Measurements from ENCODE around the gene STAB1. TPM values are rescaled to one million over a fixed set of nuclear protein-coding genes. Genes with fewer than 3 reads are reported as not detected.

STAB1 gene
- total RNA-seq = 199 and 423 TPM in 2 replicates

GRCh38 chr3:52494886-52495495, at the start of gene STAB1:
STAB1 (plus strand) TSS chr3:52495338; CDS start chr3:52495414, 76 bp downstream.

GRCh38 chr3:52453496-52454249, 41.5 kb upstream of the STAB1 start, which contains the start of gene TNNC1:
TNNC1 (minus strand) TSS chr3:52454041; CDS start chr3:52454015, 26 bp downstream.

GRCh38 chr3:52455283-52456168, 39.6 kb upstream of the STAB1 start, which contains the start of gene NISCH:
NISCH (plus strand) TSS chr3:52455604; CDS start chr3:52455642, 38 bp downstream.

GRCh38 chr3:52533623-52534280, 38.6 kb downstream of the STAB1 start, which contains the start of gene NT5DC2:
NT5DC2 (minus strand) TSS chr3:52533857; CDS start chr3:52533737, 120 bp downstream.

GRCh38 chr3:52536369-52537164, 41.4 kb downstream of the STAB1 start, which contains the start of gene UQCC5:
UQCC5 (plus strand) TSS chr3:52536605; CDS start chr3:52536756, 151 bp downstream.

Other genes starting within 250 kb of the STAB1 start
- 13.0 and 16.6 TPM in 2 replicates for gene PPM1M, start 249.6 kb upstream of the STAB1 start, total RNA-seq
- gene WDR82, start 216.7 kb upstream of the STAB1 start, total RNA-seq = 77.4 and 96.0 TPM in 2 replicates
- gene GLYCTK, start 207.5 kb upstream of the STAB1 start, total RNA-seq = 24.4 and 29.6 TPM in 2 replicates
- 2.1 and 2.2 TPM in 2 replicates for gene DNAH1, start 179.0 kb upstream of the STAB1 start, total RNA-seq
- 68.8 and 69.4 TPM in 2 replicates for gene BAP1, start 85.3 kb upstream of the STAB1 start, total RNA-seq
- gene PHF7, start 84.7 kb upstream of the STAB1 start, total RNA-seq = 4.7 and 5.0 TPM in 2 replicates
- gene SEMA3G, start 50.2 kb upstream of the STAB1 start, total RNA-seq = 34.9 and 59.4 TPM in 2 replicates
- not detected in 2 replicates for gene TNNC1, start 41.3 kb upstream of the STAB1 start, total RNA-seq
- gene NISCH, start 39.7 kb upstream of the STAB1 start, total RNA-seq = 31.1 and 44.2 TPM in 2 replicates
- 22.2 and 22.3 TPM in 2 replicates for gene NT5DC2, start 38.5 kb downstream of the STAB1 start, total RNA-seq
- 4.6 and 8.7 TPM in 2 replicates for gene UQCC5, start 41.3 kb downstream of the STAB1 start, total RNA-seq
- 47.9 and 65.7 TPM in 2 replicates for gene PBRM1, start 190.6 kb downstream of the STAB1 start, total RNA-seq
- gene GNL3, start 190.7 kb downstream of the STAB1 start, total RNA-seq = 56.9 and 92.1 TPM in 2 replicates
- 42.4 and 48.1 TPM in 2 replicates for gene GLT8D1, start 210.5 kb downstream of the STAB1 start, total RNA-seq
- gene SPCS1, start 210.8 kb downstream of the STAB1 start, total RNA-seq = 28.9 and 29.0 TPM in 2 replicates